CD4-positive, alpha-beta T cell treated with Interleukin-15 for 4 hours (primary cell): ENCODE results near the gene SPIN1.

Experiments used
- DNase-seq: peaks from one replicate; pipeline ENCODE4 v3.0.0-alpha.2; 2020; ENCODE audit warnings: low spot score

SPIN1 gene

DNA sequence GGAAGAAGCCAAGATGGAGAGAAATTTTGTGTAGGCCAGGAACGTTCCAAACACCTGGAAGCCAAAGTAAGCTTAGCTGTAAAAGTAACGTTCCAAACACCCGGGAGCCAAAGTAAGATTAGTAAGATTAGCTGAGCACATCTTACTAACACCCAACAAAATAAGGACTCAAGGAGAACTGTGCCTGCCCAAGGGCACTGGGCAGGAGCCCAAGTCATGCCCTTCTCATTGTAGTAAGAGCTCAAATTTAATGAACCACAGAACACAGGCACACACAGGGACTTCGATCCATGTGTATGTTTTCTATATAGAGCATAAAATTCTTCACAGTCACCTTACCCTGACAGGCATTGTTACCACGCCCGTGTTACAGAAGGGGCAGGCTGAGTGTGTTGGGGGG is 110.6 kb downstream of the SPIN1 start:
- DNase-seq, result no peak

- no peak for DNase-seq
These were observed 112.8 kb downstream of the SPIN1 start for GRCh38 chr9:88501086-88501485.

DNA sequence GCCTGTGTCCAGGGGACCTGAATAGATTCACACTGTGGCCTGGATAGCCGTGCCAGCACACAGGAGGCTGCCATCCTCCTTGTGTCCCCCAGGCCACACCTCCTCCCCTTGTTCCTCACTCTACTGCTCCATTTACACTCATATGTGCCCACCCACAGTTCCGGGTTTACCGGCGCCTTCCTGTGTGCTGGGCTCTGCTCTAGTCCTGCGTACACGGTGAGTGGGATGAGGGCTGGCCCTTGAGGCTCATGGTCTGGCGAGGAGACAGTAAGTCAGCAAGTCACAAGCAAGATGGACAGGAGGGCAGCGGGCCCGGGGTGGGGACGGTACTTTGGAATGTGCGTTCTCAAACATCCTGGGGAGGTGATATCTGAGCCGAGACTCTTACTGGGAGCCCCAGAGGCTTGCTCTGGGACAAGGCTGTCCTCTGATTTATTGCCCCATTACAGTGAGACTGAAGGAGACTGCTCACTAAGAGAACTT is 114.3 kb downstream of the SPIN1 start:
- DNase-seq, result no peak

DNA sequence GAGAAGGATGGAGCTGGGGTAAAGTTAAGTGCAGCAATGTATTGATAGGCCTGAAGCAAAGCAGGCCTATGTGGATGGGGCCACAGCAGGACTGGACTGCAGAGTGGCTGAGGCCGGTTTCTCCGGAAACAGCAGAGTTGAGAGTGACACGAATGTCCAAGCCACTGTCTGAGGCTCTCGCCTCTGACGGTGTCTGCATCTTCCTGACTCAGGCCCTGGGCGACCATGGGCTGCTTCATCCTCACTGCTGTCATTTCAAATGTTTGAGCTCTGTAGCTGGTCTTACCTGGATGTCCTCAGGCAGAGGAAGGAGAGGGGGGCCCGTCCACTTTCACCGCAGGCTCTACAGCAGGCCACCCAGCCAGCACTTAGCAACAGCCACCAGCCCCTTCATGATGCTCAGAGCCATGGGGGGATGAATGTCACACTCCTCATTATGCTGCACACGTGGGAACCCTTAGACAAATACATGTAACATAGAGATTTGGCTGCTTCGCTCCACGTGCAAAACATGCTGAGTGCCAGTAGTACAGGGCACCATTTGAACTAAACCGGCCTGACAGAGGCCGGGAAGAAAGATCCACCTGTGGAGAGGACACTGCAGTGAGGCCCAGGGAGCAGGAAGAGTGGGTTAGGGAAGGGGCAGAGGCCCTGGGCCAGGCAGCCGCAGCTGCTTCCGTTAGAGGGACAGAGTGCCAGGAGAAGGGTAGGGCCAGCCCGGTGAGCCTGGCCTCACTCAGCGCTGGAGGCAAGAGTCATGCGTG is 115.0 kb downstream of the SPIN1 start:
- no peak for DNase-seq

DNA sequence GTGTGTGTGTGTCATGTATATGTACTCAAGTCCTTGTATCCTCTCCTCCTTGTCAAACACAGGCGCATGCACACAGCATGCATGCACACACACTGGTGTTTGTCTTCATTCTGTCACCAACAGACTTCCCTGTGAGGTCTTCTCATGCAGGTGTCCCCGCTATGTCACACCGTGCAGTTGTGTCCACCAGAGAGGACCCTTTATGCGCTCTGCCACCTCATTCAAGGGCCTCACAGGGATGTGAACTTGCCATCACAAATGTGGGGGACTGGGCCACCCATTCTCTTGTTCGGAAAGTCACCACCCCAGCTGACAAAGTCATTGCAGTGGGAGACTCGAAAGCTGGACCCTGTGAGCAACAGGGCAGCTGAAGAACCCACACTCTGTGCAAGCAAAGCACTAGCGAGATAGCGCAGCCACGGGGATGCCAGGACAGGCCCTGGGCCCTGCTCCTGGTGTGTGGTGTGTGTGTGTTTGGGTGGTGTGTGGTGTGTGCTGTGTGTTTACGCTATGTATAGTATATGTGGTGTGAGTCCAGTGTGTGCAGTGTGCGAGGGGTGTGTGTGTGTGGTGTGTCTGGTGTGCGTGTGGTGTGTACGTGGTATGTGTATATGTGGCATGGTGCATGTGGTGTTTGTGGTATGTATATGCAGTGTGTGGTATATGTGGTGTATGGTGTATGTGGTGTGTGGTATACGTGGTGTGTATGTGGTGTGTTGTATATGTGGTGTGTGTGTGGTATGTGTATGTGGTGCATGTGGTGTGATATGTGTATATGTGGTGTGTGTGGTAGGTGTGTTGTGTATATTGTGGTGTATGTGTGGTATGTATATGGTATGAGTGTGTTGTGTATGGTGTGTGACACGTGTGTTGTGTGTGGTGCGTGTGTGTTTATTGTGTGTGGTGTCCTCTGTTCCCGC is 115.9 kb downstream of the SPIN1 start:
- DNase-seq, result no peak

DNA sequence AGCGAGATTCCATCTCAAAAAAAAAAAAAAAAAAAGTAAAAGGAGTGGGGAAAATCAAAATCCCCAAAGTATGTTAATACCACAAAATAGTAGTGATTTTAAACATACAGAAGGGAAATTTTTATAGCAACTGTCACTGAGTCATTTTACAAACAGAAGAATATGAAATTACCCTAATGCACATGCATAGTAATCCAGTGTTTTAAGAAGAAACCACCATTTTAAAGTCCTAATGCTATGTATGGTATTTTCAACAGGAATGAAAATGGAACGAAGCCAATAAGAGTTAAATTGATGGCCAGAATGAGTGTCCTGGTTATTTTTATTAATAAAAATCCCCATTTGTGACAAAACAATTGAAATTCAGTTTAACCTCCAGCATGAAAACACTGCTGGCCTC is 120.1 kb downstream of the SPIN1 start:
- DNase-seq, result no peak

GRCh38 chr9:88511906-88512305 is 123.7 kb downstream of the SPIN1 start:
- no peak for DNase-seq

GRCh38 chr9:88514247-88514646 is 126.0 kb downstream of the SPIN1 start:
- DNase-seq, result no peak

DNA sequence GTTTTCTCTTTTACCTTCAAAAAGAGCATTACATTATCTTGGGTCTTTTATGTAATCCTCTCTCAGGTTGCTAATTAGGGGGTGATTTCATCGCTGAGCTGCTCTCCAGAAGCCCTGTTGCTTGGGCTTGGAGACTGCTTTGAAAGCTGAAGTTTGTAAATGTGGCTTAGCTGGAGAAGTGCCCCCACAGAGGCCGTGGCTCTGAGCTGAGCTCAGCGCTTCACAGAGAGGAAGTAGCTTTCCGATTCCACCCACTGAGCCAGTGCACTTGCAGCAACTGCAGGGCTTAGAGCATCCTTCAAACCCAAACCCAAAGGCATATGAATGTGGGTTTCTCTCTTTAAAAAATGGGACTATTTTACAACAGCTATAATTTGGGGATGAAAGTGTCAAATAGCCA is 133.1 kb downstream of the SPIN1 start:
- DNase-seq, result no peak

DNA sequence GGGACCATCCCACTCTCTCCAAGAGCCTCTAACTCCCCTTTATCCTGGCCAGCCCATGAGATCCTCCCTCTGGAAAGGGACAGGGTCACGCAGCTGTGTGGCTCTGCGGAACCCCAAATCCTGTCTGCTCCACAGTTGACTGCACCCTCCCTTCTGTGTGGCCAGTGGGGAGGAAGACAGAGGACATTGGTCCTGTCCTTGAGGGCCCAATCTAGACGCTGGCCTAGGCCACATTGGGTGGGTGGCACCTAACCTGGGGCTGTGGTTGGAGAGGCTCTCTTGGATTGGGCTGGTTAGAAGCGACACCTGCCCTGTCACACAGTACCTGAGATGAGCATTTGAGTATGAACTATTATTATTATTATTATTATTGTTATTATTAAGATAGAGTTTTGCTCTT is 134.1 kb downstream of the SPIN1 start:
- DNase-seq, result no peak

GRCh38 chr9:88523056-88523455 is 134.8 kb downstream of the SPIN1 start:
- no peak for DNase-seq

DNA sequence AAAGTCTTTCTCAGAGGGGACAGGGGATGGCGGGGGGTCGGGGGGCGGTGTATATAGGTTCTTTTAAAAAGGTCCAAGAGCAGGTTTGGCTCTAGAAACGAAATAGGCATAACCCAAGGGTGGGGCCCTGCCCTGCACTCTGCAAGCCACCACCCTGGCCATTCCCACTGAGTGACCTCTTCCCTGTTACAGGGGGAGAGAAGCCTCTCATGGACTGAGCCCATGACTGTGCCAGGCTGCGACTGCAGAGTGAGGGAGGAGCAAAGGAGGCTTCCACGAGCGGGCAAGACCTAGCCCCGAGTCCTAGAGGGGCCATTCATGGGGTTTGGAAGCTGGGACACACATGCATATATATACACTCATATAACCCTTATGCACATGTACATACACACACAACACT is 136.7 kb downstream of the SPIN1 start:
- DNase-seq, result no peak

- no peak for DNase-seq
These were observed 139.4 kb downstream of the SPIN1 start for GRCh38 chr9:88527618-88528017.
